A549 (cell line): ENCODE measurements around the gene ZPR1. TPM values are rescaled to one million over a fixed set of nuclear protein-coding genes. Genes with fewer than 3 reads are reported as not detected.

Experiments used
- ATAC-seq, 2 experiments: fragments of 200-7000 bp in 1 of 2; fragments of >200 bp in 1 of 2; cut with Nextera tagmentation in 1 of 2; cut with Tn5 transposase in 1 of 2; 3 replicates each; pipeline versions ENCODE4 v1.8.0 to v1.9.1; 2018 to 2020; ENCODE audit warnings: mild to moderate bottlenecking in 1 of 2, moderate library complexity in 1 of 2
- CTCF ChIA-PET: fragments of 300-600 bp; sonication (Branson Sonifier 250); formaldehyde crosslinking; extraction: SDS; loops from one replicate; lab custom pipeline; 2021; ENCODE audit warnings: antibody characterized with exemption, inconsistent platforms; lab: Yijun Ruan, JAX
- POLR2A ChIA-PET: fragments of 350-600 bp; formaldehyde crosslinking; extraction: SDS; loops from one replicate; lab custom pipeline; 2021; ENCODE audit warnings: antibody characterized with exemption, inconsistent platforms; lab: Yijun Ruan, JAX
- DNase-seq, 2 experiments: peaks; one replicate each; pipeline versions ENCODE4 v3.0.0 to v3.0.0-alpha.2; 2011 to 2016; ENCODE audit warnings: low read depth in 1 of 2, low spot score in 1 of 2
- FAIRE-seq: peaks from 2 replicates; lab custom pipeline; 2011; peaks lifted over from hg19 to GRCh38; lab: Jason Lieb, UNC
- H3K27ac ChIP-seq, 2 experiments: fragments of >200 bp; sonication (Bioruptor Twin); formaldehyde crosslinking; 3 replicates each; pipeline ENCODE4 v1.5.1; 2016 to 2017
- H3K4me1 ChIP-seq: fragments of >200 bp; sonication (Bioruptor Twin); formaldehyde crosslinking; 3 replicates; pipeline ENCODE4 v1.6.1; 2016
- H3K4me2 ChIP-seq: fragments of >200 bp; sonication (Bioruptor Twin); formaldehyde crosslinking; 3 replicates; pipeline ENCODE4 v1.6.1; 2016
- H3K4me3 ChIP-seq: fragments of >200 bp; sonication (Bioruptor Twin); formaldehyde crosslinking; 3 replicates; pipeline ENCODE4 v1.5.1; 2016
- H3K9me3 ChIP-seq: fragments of >200 bp; sonication (Bioruptor Twin); formaldehyde crosslinking; 3 replicates; pipeline ENCODE4 v1.6.1; 2016
- CEBPB ChIP-seq, 2 experiments: fragments of >200 bp in 1 of 2; sonication (Bioruptor Twin) in 1 of 2; formaldehyde crosslinking in 1 of 2; IDR thresholded peaks; 2 replicates each; pipeline ENCODE4 v1.6.1; 2012 to 2016
- EHF ChIP-seq: fragments of 250-450 bp; sonication (Bioruptor Pico); IDR thresholded peaks from 2 replicates; pipeline ENCODE4 v1.5.0; 2020; ENCODE audit warnings: mild to moderate bottlenecking
- EP300 ChIP-seq, 2 experiments: fragments of >200 bp; sonication (Bioruptor Twin); formaldehyde crosslinking; IDR thresholded peaks; 2 replicates in 1 of 2; 3 replicates in 1 of 2; pipeline ENCODE4 v1.6.1; 2016 to 2017
- FOSL2 ChIP-seq, 2 experiments: fragments of 450-650 bp in 1 of 2; fragments of >200 bp in 1 of 2; sonication (Bioruptor Twin) in 1 of 2; formaldehyde crosslinking; IDR thresholded peaks; 2 replicates each; pipeline versions ENCODE4 v1.5.0 to v1.6.1; 2016 to 2020; ENCODE audit warnings: mild to moderate bottlenecking in 1 of 2, moderate library complexity in 1 of 2
- JUN ChIP-seq, 2 experiments: fragments of >200 bp; sonication (Bioruptor Twin); formaldehyde crosslinking; IDR thresholded peaks; 2 replicates in 1 of 2; 3 replicates in 1 of 2; pipeline ENCODE4 v1.6.1; 2016 to 2017
- MAX ChIP-seq: IDR thresholded peaks from 2 replicates; pipeline ENCODE4 v1.6.1; 2012
- MAZ ChIP-seq: fragments of 150-350 bp; IDR thresholded peaks from 2 replicates; pipeline ENCODE4 v1.6.1; 2014; ENCODE audit warnings: antibody characterized with exemption, low read depth, low read length, borderline replicate concordance
- RFX5 ChIP-seq: fragments of 450-650 bp; IDR thresholded peaks from 2 replicates; pipeline ENCODE4 v1.7.1; 2014; ENCODE audit warnings: antibody characterized with exemption, mild to moderate bottlenecking, moderate library complexity
- RNF2 ChIP-seq: fragments of 200-600 bp; sonication (generic); IDR thresholded peaks from 2 replicates; pipeline ENCODE4 v1.6.1; 2016; ENCODE audit warnings: low read depth, mild to moderate bottlenecking, antibody characterized with exemption, moderate library complexity, borderline replicate concordance
- SMC3 ChIP-seq: fragments of >200 bp; sonication (Bioruptor Twin); formaldehyde crosslinking; IDR thresholded peaks from 3 replicates; pipeline ENCODE4 v1.6.1; 2018; ENCODE audit warnings: inconsistent platforms
- TFCP2L1 ChIP-seq: fragments of 250-450 bp; sonication (Bioruptor Pico); IDR thresholded peaks from 2 replicates; pipeline ENCODE4 v1.5.0; 2021; ENCODE audit warnings: mild to moderate bottlenecking
- TP53 ChIP-seq: fragments of 250-450 bp; sonication (Bioruptor Pico); IDR thresholded peaks from 2 replicates; pipeline ENCODE4 v1.5.0; 2021; ENCODE audit warnings: mild to moderate bottlenecking, moderate library complexity
- ZFP36 ChIP-seq: fragments of 450-650 bp; IDR thresholded peaks from 2 replicates; pipeline ENCODE4 v1.6.1; 2014; ENCODE audit warnings: borderline replicate concordance; ENCODE audit not compliant: partially characterized antibody
- ZSCAN20 ChIP-seq: fragments of 250-450 bp; sonication (Bioruptor Pico); IDR thresholded peaks from 2 replicates; pipeline ENCODE4 v1.8.0; 2022; ENCODE audit warnings: mild to moderate bottlenecking, moderate library complexity
- WGBS: methylation state at CpG from one replicate; pipeline ENCODE4 v1.1.6; 2017; ENCODE audit errors: missing lambda C conversion rate; 5-methylcytosine and 5-hydroxymethylcytosine counted together
- polyA plus RNA-seq, 4 experiments: library from polyadenylated mRNA; depleted of rRNA in 3 of 4; stranded (reverse); fragments of >200 nt; fragmentation: RNase III in 1 of 4; extraction: RNeasy Plus Mini Kit Qiagen cat#74134 plus additional on column Dnase treatment in 1 of 4; gene quantifications; 2 replicates in 3 of 4; 3 replicates in 1 of 4; pipeline ENCODE4 v1.2.3, GENCODE V29; 2011 to 2017
- TF ChIP-seq, protein P1 (sequence below): fragments of 450-650 bp; IDR thresholded peaks from 2 replicates; pipeline ENCODE4 v1.6.1; 2014; ENCODE audit warnings: antibody characterized with exemption

The ZPR1 gene
- polyA plus RNA-seq, 2 of the 4 experiments (the other 2 are of a cell fraction), result 44.1 to 65.6 TPM

- POLR2A ChIA-PET, result no interaction called here
- H3K9me3 ChIP-seq, result no peaks in the 10 kb centered on the region
- no peak overlapping the region for H3K4me2 ChIP-seq
- H3K4me3 ChIP-seq, result no peak overlapping the region
- H3K4me1 ChIP-seq, result no peaks in the 10 kb centered on the region
- no peak for TF ChIP-seq JUN (IDR thresholded peaks at IDR 0.05)
- no peak for TF ChIP-seq EHF (CRISPR knock-in tag)
- no peak for TF ChIP-seq TFCP2L1 (CRISPR knock-in tag)
- CTCF ChIA-PET, result interaction anchor here (1.3 kb wide), 1 partner anchor 496 kb away, joined by 4 read pairs; no protein-coding TSS in a partner anchor
- FAIRE-seq, result no peak
- no peak for DNase-seq
- 84% methylated on average over 6 of the region's 6 CpGs for WGBS
- H3K27ac ChIP-seq, result no peak overlapping the region
- ATAC-seq, result no peak
Measured at GRCh38 chr11:116730601-116731000, 57.2 kb downstream of the ZPR1 start.

DNA sequence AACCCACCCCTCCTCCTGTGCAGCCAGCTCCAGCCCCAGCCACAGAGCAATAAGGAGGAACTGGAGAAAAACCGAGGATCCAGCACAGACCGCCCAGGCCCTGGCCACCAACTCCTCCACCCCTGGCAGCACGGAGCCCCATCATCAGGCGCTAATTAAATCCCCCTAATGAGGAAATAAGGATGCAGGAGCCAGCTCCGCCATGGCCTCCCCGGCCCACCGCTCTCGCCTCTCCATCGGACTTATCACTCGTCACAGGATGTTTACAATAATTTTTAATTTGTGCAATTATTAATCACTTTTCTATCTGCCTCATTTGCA, 57.6 kb downstream of the ZPR1 start:
- H3K4me2 ChIP-seq, result no peak overlapping the region
- H3K4me1 ChIP-seq, result no peaks in the 10 kb centered on the region
- H3K4me3 ChIP-seq, result no peak overlapping the region
- TF ChIP-seq, protein P1, sequence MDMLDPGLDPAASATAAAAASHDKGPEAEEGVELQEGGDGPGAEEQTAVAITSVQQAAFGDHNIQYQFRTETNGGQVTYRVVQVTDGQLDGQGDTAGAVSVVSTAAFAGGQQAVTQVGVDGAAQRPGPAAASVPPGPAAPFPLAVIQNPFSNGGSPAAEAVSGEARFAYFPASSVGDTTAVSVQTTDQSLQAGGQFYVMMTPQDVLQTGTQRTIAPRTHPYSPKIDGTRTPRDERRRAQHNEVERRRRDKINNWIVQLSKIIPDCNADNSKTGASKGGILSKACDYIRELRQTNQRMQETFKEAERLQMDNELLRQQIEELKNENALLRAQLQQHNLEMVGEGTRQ, result no peak
- TF ChIP-seq ZSCAN20 (CRISPR knock-in tag) (no peak), MAZ (no peak), RNF2 (no peak), EHF (CRISPR knock-in tag) (no peak), RFX5 (no peak), CEBPB (IDR thresholded peaks at IDR 0.05) (no peak), MAX (no peak), FOSL2 (IDR thresholded peaks at IDR 0.05) (no peak), FOSL2 (CRISPR knock-in tag; IDR thresholded peaks at IDR 0.05) (no peak), SMC3 (no peak), ZFP36 (no peak), EP300 (IDR thresholded peaks at IDR 0.05) (no peak)
- 84% methylated on average over 9 of the region's 10 CpGs for WGBS
- POLR2A ChIA-PET, result no interaction called here
- H3K9me3 ChIP-seq, result no peaks in the 10 kb centered on the region
- DNase-seq (no peak), ATAC-seq (no peak), FAIRE-seq (no peak)
- H3K27ac ChIP-seq, result no peak overlapping the region
- CTCF ChIA-PET, result interaction anchor here (1.3 kb wide), 1 partner anchor 497 kb away, joined by 4 read pairs; no protein-coding TSS in a partner anchor

- DNase-seq (no peak), FAIRE-seq (no peak), ATAC-seq (no peak)
- POLR2A ChIA-PET, result no interaction called here
- WGBS, result 77% methylated on average over 6 of the region's 8 CpGs
- Histone ChIP-seq H3K4me3 (no peak overlapping the region), H3K4me2 (no peak overlapping the region), H3K27ac (no peak overlapping the region), H3K9me3 (no peaks in the 10 kb centered on the region), H3K4me1 (no peaks in the 10 kb centered on the region)
- TF ChIP-seq ZSCAN20 (CRISPR knock-in tag), result no peak
- TF ChIP-seq, protein P1, result no peak
- CTCF ChIA-PET, result interaction anchor here (1.4 kb wide), 2 partner anchors 9 to 497 kb away, joined by 3 to 4 read pairs; no protein-coding TSS in a partner anchor
Measured at GRCh38 chr11:116729501-116730240, 58.2 kb downstream of the ZPR1 start.

GRCh38 chr11:116727990-116728389, 59.8 kb downstream of the ZPR1 start:
- no peak overlapping the region for H3K4me3 ChIP-seq
- no peak for DNase-seq
- ATAC-seq, result no peak
- H3K27ac ChIP-seq, result no peak overlapping the region
- FAIRE-seq, result no peak
- WGBS, result 39% methylated on average over 6 of the region's 6 CpGs
- POLR2A ChIA-PET, result no interaction called here
- CTCF ChIA-PET, result interaction anchor here (0.7 to 1.8 kb wide), 4 partner anchors 8 to 498 kb away, joined by 3 to 5 read pairs (median 3); no protein-coding TSS in a partner anchor
- H3K9me3 ChIP-seq, result no peaks in the 10 kb centered on the region
- H3K4me1 ChIP-seq, result no peaks in the 10 kb centered on the region
- no peak for TF ChIP-seq TP53 (CRISPR knock-in tag)
- H3K4me2 ChIP-seq, result no peak overlapping the region
